Colonic mucosa (tissue), 4 donors: ENCODE measurements around the gene FOXO4. TPM values are rescaled to one million over a fixed set of nuclear protein-coding genes. Genes with fewer than 3 reads are reported as not detected.

Experiments used
- DNase-seq: peaks from one replicate; pipeline ENCODE4 v3.0.0-alpha.2; 2020
- H3K27ac ChIP-seq: fragments of 200-600 bp; one replicate; pipeline ENCODE4 v1.8.0; 2021
- H3K27me3 ChIP-seq: fragments of 200-600 bp; one replicate; pipeline ENCODE4 v1.8.0; 2021
- H3K36me3 ChIP-seq: fragments of 200-600 bp; one replicate; pipeline ENCODE4 v1.8.0; 2021
- H3K4me1 ChIP-seq: fragments of 200-600 bp; one replicate; pipeline ENCODE4 v1.8.0; 2021; ENCODE audit warnings: mild to moderate bottlenecking
- H3K4me3 ChIP-seq: fragments of 200-600 bp; one replicate; pipeline ENCODE4 v1.8.0; 2021
- H3K9ac ChIP-seq, 2 donors: one replicate each; pipeline ENCODE4 v1.7.0; 2013; ENCODE audit warnings: control low read depth in 2 of 2, low read depth in 2 of 2, low read length in 2 of 2
- H3K9me3 ChIP-seq: fragments of 200-600 bp; one replicate; pipeline ENCODE4 v1.8.0; 2021
- intact Hi-C: fragments of 100-400 bp; cut with DNase I; formaldehyde crosslinking; loops from one replicate; pipeline ENCODE4 v1.14.1; 2022
- total RNA-seq, 2 donors: library from RNA; stranded (reverse); fragmentation: NEBNext Ultra II Directional in 1 of 2; extraction: Animal tissue kit (Norgen Biotek cat#: 25700) in 1 of 2; gene quantifications; one replicate each; pipeline ENCODE4 v1.2.1, GENCODE V29; 2021
- TF ChIP-seq, protein P1 (sequence below): fragments of 200-600 bp; IDR thresholded peaks from one replicate; pipeline ENCODE4 v1.8.0; 2022; ENCODE audit warnings: antibody characterized with exemption, mild to moderate bottlenecking
- donor health status: healthy.
- donor health status: DM: no; HTN: no; CAD: no.
- donor health status: DM: no; HTN: no; CAD: no.

The FOXO4 gene
- total RNA-seq, 2 donors from 2014 or later, result 23.4 to 47.4 TPM

DNA sequence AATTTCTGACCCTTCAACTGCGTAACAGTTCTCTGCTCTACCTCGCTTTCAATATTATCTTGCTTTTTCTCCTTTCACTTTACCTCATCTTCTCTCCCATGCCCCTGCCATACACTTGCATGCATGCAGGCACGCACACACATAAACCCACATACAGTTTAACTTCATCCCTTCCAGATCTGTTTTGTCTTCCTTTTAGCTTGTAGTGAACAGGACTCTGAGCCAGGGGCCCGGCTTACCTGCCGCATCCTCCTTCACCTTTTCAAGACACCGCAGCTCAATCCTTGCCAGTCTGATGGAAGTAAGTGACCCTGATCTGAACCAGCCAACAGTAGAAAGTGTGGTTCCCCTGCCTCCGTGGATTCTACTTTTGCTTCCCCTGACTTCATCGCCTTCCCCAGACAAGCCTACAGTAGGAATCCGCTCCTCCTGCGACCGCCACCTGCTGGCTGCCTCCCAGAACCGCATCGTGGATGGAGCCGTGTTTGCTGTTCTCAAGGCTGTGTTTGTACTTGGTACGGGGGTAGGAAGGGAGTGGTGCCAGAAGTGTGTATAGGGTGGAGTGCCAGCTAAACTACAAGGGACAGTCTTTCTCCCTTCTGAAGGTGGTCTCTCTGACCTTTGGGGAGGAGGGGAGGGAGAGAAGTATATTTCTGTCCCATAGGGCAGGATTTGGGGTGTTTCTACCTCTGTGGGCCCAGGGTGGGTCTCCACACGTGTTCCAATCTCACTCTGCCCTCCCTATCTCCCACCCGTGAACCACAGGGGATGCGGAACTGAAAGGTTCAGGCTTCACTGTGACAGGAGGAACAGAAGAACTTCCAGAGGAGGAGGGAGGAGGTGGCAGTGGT lies 33.5 kb downstream of the FOXO4 start:
- Histone ChIP-seq H3K9me3 (no peaks in the 10 kb centered on the region), H3K4me1 (no peaks in the 10 kb centered on the region), H3K36me3 (no peaks in the 10 kb centered on the region), H3K9ac (no peak overlapping the region), H3K27me3 (no peaks in the 10 kb centered on the region), H3K4me3 (no peak overlapping the region), H3K27ac (no peak overlapping the region)
- peak; percentile 74 for DNase-seq
- TF ChIP-seq, protein P1, sequence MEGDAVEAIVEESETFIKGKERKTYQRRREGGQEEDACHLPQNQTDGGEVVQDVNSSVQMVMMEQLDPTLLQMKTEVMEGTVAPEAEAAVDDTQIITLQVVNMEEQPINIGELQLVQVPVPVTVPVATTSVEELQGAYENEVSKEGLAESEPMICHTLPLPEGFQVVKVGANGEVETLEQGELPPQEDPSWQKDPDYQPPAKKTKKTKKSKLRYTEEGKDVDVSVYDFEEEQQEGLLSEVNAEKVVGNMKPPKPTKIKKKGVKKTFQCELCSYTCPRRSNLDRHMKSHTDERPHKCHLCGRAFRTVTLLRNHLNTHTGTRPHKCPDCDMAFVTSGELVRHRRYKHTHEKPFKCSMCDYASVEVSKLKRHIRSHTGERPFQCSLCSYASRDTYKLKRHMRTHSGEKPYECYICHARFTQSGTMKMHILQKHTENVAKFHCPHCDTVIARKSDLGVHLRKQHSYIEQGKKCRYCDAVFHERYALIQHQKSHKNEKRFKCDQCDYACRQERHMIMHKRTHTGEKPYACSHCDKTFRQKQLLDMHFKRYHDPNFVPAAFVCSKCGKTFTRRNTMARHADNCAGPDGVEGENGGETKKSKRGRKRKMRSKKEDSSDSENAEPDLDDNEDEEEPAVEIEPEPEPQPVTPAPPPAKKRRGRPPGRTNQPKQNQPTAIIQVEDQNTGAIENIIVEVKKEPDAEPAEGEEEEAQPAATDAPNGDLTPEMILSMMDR, result peak; percentile 72
- intact Hi-C loops, result no loop called here

DNA sequence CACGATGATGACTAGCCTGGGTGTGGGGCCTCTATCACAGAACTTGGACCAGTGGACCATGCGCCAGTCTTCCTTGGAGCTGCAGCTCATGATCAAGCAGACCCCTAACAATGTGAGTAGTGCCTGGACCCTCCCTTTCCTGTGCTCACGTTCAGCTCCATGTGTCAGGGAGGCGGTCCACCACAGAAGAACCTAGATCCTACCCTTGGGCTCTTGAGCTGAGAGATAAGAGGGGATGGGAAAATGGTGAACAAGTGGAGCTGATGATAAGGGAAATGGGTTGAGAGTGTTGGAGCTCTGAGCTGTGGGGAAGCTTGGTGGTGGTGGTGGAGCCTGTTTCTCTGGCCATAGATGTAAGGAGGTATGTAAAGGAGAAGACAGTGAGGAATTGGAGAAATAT lies 35.9 kb downstream of the FOXO4 start:
- Histone ChIP-seq H3K27me3 (no peaks in the 10 kb centered on the region), H3K36me3 (no peaks in the 10 kb centered on the region), H3K4me1 (no peaks in the 10 kb centered on the region), H3K4me3 (no peak overlapping the region), H3K27ac (no peak overlapping the region), H3K9me3 (no peaks in the 10 kb centered on the region), H3K9ac (no peak overlapping the region)
- TF ChIP-seq, protein P1, result no peak
- DNase-seq, result no peak
- intact Hi-C loops, result no loop called here

DNA sequence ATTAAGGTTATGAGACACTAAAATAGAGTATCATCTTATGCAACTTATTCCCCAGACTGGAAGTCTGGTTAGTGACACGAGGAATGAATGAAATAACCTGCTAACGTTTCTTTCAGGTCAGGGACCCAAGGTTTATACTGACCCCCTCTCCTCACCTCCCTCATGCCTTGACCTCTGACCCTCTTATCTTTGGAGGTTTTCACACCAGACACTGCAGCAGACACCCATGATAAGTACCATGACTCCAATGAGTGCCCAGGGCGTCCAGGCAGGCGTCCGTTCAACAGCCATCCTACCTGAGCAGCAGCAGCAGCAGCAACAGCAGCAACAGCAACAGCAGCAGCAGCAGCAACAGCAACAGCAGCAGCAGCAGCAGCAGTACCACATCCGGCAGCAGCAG lies 44.8 kb downstream of the FOXO4 start:
- no peaks in the 10 kb centered on the region for H3K27me3 ChIP-seq
- H3K4me3 ChIP-seq, result no peak overlapping the region
- H3K9ac ChIP-seq, result no peak overlapping the region
- TF ChIP-seq, protein P1, result no peak
- H3K36me3 ChIP-seq, result no peaks in the 10 kb centered on the region
- intact Hi-C loops, result no loop called here
- no peak overlapping the region for H3K27ac ChIP-seq
- no peak for DNase-seq
- no peaks in the 10 kb centered on the region for H3K4me1 ChIP-seq
- no peaks in the 10 kb centered on the region for H3K9me3 ChIP-seq

- intact Hi-C loops, result no loop called here
- Histone ChIP-seq H3K27me3 (no peaks in the 10 kb centered on the region), H3K9me3 (no peaks in the 10 kb centered on the region), H3K4me1 (no peaks in the 10 kb centered on the region), H3K27ac (no peak overlapping the region), H3K36me3 (no peaks in the 10 kb centered on the region), H3K9ac (no peak overlapping the region), H3K4me3 (no peak overlapping the region)
- TF ChIP-seq, protein P1, result no peak
- peak; percentile 52 for DNase-seq
These were observed 47.9 kb downstream of the FOXO4 start for GRCh38 chrX:71143508-71143907.

DNA sequence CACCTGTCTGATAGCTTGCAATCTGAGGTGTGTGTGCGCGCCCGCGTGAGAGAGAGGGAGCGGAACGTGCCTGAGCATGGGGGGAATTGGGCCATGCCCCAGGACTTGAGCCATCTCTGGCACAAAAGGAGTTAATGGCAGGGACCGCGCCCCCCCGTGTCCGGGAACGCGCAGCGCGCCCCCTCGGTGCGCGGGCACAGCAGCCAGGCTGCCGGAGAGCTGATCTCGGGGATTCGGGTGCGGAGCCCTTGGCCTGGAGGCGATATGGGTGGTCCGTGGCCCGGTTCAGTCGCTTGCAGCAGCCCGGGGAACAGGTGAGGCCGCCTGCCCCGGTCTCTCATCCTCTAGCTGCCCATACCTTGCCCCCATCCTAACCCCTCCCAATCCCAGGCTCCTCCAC lies 49.0 kb downstream of the FOXO4 start, which contains the start of gene NLGN3:
Gene NLGN3 (plus strand): TSS at position 191 of the 400 bp plus-strand sequence. CDS start 2,909 bp downstream, outside the sequence.
- Histone ChIP-seq H3K4me3 (no peak within 1 kb of the TSS), H3K4me1 (no peaks in the 10 kb centered on the region), H3K27ac (no peak within 1 kb of the TSS), H3K9me3 (no peaks in the 10 kb centered on the region), H3K9ac (no peak within 1 kb of the TSS), H3K36me3 (no peaks in the 10 kb centered on the region), H3K27me3 (no peaks in the 10 kb centered on the region)
- TF ChIP-seq, protein P1, result no peak
- intact Hi-C loops, result no loop called here
- DNase-seq, result no peak
